Activated CD4-positive, alpha-beta T cell treated with anti-CD3 and anti-CD28 coated beads, Interleukin-2, amount 50 U/mL, for 1 hour (primary cell): ENCODE measurements around the gene UBXN10.

Experiments
- DNase-seq: peaks from one replicate; pipeline ENCODE4 v3.0.0-alpha.2; 2020

UBXN10 gene

GRCh38 chr1:20152599-20152930, 33.3 kb upstream of the UBXN10 start:
- no peak for DNase-seq

GRCh38 chr1:20153000-20153418, 32.9 kb upstream of the UBXN10 start:
- DNase-seq: no peak

GRCh38 chr1:20154301-20154831, 31.5 kb upstream of the UBXN10 start:
- DNase-seq: no peak

- DNase-seq: no peak
Measured at GRCh38 chr1:20158358-20159070, 27.4 kb upstream of the UBXN10 start.

DNA sequence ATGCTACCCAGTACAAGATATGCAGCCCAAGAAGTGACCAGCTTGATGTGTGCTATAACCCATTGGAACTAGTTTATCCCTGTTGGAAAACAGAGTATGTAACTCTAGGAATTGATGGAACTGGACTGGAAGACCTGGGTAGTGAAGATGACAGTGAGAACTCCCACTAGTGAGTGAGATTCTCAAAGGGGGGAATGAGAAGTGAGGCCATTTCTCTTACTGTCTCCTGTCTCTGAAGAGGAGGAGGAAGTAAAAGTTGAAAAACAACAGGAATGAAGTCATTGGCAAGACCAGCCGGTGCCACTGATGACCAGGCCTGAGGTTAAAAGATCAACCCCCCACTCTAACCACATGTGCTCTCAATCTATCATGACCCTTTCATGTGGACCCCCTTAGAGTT, 25.9 kb upstream of the UBXN10 start:
- no peak for DNase-seq

- DNase-seq: no peak
Measured at GRCh38 chr1:20164694-20165202, 21.1 kb upstream of the UBXN10 start.

DNA sequence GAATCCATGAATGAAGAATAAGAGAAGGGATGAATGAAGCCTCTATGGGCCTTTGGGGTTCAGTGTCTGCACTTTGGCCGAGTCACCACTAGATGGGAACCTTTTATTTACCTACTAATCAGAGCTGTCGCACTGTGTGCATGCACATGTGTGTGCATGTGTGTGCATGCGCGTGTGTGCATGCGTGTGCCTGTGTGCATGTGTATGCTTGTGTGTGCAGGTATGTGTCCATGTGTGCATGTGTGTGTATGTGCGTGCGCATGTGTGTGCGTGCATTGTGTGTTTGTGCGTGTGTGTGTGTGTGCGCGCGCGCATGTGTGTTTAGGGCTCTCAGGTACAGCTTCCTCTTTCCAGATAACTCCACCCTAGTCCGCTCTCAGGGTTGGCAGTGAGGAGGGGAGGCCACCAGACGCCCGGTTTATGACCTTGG, 20.4 kb upstream of the UBXN10 start:
- no peak for DNase-seq

DNA sequence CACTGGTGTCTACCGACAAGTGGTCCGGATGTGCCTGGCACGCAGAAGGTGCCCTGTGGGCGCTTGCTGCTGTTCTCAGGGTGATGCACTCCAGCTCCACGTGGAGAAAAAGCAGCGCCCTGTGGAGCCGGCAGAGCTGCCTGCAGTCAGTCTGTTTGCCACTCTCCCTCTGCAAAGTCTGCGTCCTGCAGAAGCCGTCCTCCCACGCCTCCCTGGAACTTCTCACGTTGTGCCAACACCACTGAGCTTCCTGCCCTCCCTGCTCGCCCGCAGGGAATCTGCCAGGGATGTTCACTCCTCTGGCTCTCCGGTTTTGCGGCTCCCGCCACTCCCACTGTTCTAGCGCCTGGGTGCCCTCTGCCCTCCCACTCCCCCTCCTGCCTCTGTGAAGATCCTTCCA, 19.8 kb upstream of the UBXN10 start:
- no peak for DNase-seq

GRCh38 chr1:20167126-20167525, 18.8 kb upstream of the UBXN10 start:
- DNase-seq: no peak

GRCh38 chr1:20168564-20169491, 17.1 kb upstream of the UBXN10 start:
- no peak for DNase-seq

DNA sequence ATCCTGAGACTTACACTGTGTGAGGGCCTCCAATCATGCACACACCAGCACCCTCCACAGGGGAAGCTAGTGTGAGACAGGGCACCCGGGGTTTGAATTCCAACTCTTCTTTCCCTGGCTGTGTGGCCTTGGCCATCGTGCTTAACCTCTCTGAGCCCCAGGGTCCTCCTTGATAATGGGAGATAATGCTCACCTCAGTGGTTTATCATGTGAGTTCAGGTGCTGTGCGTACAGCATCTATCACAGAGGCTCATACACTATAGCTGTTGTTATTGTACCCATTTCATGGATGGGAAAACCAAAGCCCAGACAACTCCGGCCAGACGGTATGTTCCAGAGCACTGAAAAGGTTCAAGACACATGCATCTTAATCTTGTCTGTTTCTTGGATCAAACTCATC, 16.0 kb upstream of the UBXN10 start:
- DNase-seq: no peak

DNA sequence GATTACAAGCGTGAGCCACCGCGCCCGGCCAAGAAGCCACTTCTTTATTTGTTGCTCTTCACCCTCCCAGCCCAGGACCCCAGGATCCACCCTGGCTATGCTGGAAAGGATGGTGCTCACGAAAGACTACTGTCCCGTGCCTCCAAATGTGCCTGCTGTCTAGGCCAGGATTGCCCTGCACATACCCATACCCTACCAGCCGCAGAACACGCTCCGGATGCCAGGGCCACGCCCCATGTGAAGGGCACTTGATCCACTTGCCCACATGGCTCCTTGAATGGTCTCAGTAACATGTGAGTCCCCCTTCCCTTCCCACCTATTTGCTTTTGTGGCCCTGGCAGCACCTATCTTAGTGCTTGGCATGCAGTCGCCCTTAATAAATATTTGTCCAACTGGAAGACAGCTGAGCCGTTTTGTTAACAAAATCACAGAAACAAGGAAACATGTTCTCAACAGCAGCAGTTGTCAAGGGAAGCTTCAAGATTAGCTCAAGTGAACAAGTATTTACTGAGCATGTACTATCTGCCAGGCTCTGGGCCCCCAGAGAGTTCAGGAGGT, 13.8 kb upstream of the UBXN10 start:
- no peak for DNase-seq

DNA sequence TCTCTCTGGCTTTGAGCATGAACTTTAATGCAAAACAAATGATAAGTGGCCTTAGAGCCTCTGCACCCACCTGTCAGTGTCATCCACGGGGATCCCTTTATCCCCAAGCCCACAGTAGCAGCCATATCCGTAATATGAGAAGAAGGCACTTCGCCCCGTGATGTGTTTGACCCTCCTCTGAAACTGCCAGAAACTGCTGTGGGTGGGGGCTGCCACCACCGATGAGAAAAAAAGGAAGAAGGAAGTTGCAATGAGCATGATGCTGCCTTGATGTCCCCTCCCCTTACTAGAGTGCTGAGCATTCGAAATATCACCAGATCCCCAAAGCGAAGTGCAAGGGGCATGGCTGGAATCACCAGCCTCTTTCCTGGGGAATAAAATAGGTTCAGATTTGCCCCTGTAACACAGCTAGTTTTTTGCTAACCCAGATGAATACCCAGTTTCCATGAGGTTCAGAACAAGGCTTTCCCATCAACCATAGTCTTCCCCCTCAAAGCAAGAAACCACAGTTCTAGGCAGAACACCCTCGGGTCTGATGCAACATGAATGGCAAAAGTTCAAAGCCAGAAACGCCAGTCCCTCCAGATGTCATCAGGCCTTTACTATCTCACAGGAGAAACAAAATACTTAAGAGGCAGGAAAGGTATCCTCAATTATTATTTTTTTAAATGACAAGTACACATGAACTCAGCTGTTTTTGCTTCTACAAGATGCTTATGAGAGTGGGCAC, 10.8 kb upstream of the UBXN10 start:
- DNase-seq: no peak

GRCh38 chr1:20178634-20179370, 7.1 kb upstream of the UBXN10 start:
- no peak for DNase-seq

DNA sequence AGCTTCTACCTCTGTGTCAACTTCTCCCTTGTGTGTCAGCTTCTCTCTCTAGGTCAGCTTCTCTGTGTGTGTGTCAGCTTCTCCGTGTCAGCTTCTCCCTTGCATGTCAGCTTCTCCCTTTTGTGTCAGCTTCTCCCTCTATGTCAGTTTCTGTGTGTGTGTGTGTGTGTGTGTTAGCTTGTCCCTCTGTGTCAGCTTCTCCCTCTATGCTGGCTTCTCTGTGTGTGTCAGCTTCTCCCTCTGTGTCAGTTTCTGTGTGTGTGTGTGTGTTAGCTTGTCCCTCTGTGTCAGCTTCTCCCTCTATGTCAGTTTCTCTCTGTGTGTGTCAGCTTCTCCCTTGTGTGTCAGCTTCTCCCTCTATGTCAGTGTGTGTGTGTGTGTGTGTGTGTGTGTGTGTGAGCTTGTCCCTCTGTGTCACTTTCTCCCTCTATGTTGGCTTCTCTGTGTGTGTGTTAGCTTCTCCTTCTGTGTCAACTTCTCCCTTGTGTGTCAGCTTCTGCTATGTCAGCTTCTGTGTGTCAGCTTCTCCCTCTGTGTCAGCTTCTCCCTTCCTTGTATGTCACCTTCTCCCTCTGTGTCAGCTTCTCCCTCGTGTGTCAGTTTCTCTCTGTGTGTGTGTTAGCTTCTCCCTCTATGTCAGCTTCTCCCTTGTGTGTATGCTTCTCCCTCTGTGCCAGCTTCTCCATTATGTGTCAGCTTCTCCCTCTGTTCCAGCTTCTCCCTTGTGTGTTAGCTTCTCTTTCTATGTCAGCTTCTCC, 6.3 kb upstream of the UBXN10 start:
- no peak for DNase-seq

- no peak for DNase-seq
Measured at GRCh38 chr1:20180129-20180843, 5.6 kb upstream of the UBXN10 start.

GRCh38 chr1:20180844-20181207, 5.1 kb upstream of the UBXN10 start:
- no peak for DNase-seq

DNA sequence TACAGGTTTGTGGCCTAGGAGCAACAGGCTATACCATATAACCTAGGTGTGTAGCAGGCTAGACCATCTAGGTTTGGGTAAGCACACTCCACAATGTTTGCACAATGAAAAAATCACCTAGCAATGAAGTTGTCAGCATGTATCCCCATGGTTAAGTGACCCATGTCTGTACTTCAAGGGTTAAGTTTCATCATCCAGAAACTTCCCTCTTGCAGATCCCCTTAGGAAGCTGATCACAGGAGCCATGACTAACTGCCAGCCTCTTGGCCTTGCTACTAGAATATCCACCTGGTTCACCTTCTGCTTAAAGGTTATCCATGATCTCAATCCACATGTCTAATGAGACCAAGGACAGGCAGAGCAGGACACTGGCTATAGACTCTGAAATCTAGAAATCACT, 3.5 kb upstream of the UBXN10 start:
- no peak for DNase-seq

GRCh38 chr1:20183035-20183434, 2.9 kb upstream of the UBXN10 start:
- no peak for DNase-seq

GRCh38 chr1:20183616-20184271, 2.2 kb upstream of the UBXN10 start:
- DNase-seq: no peak
